ENCODE measurements around the gene APBA2. TPM values are rescaled to one million over a fixed set of nuclear protein-coding genes. Genes with fewer than 3 reads are reported as not detected.
A peak's percentile ranks its signal among the peaks of the same experiment; 100 is the strongest.

The APBA2 gene
- total and polyA plus RNA-seq, 2 of the 4 experiments (the other 2 are of a cell fraction): 21.7 to 33.0 TPM

DNA sequence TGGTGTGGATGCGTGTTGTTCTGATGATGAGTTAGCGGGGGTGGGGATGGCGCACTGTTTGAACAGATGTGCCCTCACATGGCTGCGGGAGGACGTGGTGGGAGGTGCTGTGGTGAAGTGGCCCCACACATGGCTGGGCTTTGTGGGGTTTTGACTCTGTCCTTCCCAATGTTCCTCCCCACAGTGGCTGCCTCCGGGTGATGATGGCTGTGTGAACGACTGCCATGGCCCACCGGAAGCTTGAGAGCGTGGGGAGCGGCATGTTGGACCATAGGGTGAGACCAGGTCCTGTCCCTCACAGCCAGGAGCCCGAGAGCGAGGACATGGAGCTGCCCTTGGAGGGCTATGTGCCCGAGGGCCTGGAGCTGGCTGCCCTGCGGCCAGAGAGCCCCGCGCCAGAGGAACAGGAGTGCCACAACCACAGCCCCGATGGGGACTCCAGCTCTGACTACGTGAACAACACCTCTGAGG lies 167.9 kb downstream of the APBA2 start:
- Histone ChIP-seq H3K14ac (replicated peaks; ENCODE audit: low read depth, low read length) (no peak overlapping the region), H3K36me3 (ENCODE audit: control insufficient read depth, insufficient read depth, low read length) (no peaks in the 10 kb centered on the region), H2BK20ac (ENCODE audit: low read depth, low read length) (no peak overlapping the region), H3K27me3 (ENCODE audit: control insufficient read depth, insufficient read depth, low read length) (no peaks in the 10 kb centered on the region), H3K4me3 (ENCODE audit: insufficient read depth, low read depth, low read length) (no peak overlapping the region), H3K9ac (ENCODE audit: low read depth, low read length) (no peak overlapping the region), H3K9me3 (ENCODE audit: control insufficient read depth, insufficient read depth, low read length) (no peaks in the 10 kb centered on the region; the same call in 1 of the 2 replicates), H2AFZ (replicated peaks; ENCODE audit: low read length, poor library complexity) (peak overlapping the region; percentile 41), H4K8ac (ENCODE audit: low read depth in 2 of 2, low read length in 2 of 2) (no peak overlapping the region), H3K4me1 (ENCODE audit: control insufficient read depth, insufficient read depth, low read length) (no peaks in the 10 kb centered on the region), H2AK5ac (ENCODE audit: low read depth, low read length) (no peak overlapping the region), H4K91ac (ENCODE audit: insufficient read depth, low read depth, low read length) (no peak overlapping the region), H3K27ac (ENCODE audit: insufficient read depth, low read length) (no peak overlapping the region), H3K56ac (ENCODE audit: extremely low read depth, insufficient read depth, low read length) (no peak overlapping the region), H4K5ac (ENCODE audit: low read depth, low read length) (no peak overlapping the region), H2BK5ac (ENCODE audit: low read depth, low read length, poor library complexity, severe bottlenecking) (no peak overlapping the region), H3K23ac (ENCODE audit: low read depth, low read length) (no peak overlapping the region), H4K20me1 (ENCODE audit: insufficient read depth, low read length) (peaks cover 3% of the 10 kb centered on the region; the same call in 1 of the 2 replicates), H2BK15ac (ENCODE audit: low read depth, low read length) (no peak overlapping the region), H3K4ac (ENCODE audit: low read depth, low read length) (no peak overlapping the region), H2BK120ac (ENCODE audit: low read depth, low read length) (no peak overlapping the region), H3K4me2 (ENCODE audit: low read depth, low read length) (no peak overlapping the region), H3K9me1 (ENCODE audit: insufficient read depth, low read length) (peaks cover 5% of the 10 kb centered on the region), H2AK9ac (replicated peaks; ENCODE audit: low read depth, low read length, poor library complexity) (peak overlapping the region; percentile 28), H3K79me1 (ENCODE audit: low read depth in 1 of 2, low read length in 2 of 2) (peaks cover 0 to 12% of the 10 kb centered on the region in 2 experiments; a peak in 3 of 4 replicates), H3K18ac (ENCODE audit: low read depth, low read length) (no peak overlapping the region)
- DNase-seq (no peak), ATAC-seq (ENCODE audit: low read depth) (no peak)
- in situ Hi-C loops (cut with MboI; ENCODE audit: low sequenced_read_pairs) (no loop called here), dilution Hi-C loops (cut with HindIII; ENCODE audit: low sequenced_read_pairs, unreplicated experiment) (no loop called here), intact Hi-C loops (cut with micrococcal nuclease) (no loop called here)
- POLR2A ChIA-PET (ENCODE audit: unreplicated experiment): no interaction called here
- BruUV-seq (replicated peaks): no TSS peak
- WGBS, 2 experiments (ENCODE audit: extremely low coverage in 2 of 2, insufficient read length in 1 of 2): 96% methylated on average over 8 of the region's 18 CpGs; no CpG with 5 or more reads in 1 of the 2 experiments
- no peak for TF ChIP-seq MXI1 (IDR thresholded peaks at IDR 0.05; ENCODE audit: borderline replicate concordance, low read depth, low read length)
- no peak for TF ChIP-seq ELK1 (IDR thresholded peaks at IDR 0.05; ENCODE audit: borderline replicate concordance, low read depth, low read length)
- TF ChIP-seq FOS (IDR thresholded peaks at IDR 0.05; ENCODE audit: low read depth, low read length): no peak
- TF ChIP-seq, protein P1, sequence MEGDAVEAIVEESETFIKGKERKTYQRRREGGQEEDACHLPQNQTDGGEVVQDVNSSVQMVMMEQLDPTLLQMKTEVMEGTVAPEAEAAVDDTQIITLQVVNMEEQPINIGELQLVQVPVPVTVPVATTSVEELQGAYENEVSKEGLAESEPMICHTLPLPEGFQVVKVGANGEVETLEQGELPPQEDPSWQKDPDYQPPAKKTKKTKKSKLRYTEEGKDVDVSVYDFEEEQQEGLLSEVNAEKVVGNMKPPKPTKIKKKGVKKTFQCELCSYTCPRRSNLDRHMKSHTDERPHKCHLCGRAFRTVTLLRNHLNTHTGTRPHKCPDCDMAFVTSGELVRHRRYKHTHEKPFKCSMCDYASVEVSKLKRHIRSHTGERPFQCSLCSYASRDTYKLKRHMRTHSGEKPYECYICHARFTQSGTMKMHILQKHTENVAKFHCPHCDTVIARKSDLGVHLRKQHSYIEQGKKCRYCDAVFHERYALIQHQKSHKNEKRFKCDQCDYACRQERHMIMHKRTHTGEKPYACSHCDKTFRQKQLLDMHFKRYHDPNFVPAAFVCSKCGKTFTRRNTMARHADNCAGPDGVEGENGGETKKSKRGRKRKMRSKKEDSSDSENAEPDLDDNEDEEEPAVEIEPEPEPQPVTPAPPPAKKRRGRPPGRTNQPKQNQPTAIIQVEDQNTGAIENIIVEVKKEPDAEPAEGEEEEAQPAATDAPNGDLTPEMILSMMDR (conservative IDR thresholded peaks at IDR 0.05; ENCODE audit: low read depth, low read length): no peak
- no peak for TF ChIP-seq SMC3 (IDR thresholded peaks at IDR 0.05; ENCODE audit: low read depth, low read length)
- no peak for TF ChIP-seq MAFK (IDR thresholded peaks at IDR 0.05; ENCODE audit: low read depth, low read length)
- no peak for TF ChIP-seq CEBPB (IDR thresholded peaks at IDR 0.05; ENCODE audit: low read depth, low read length)
- no peak for TF ChIP-seq CHD1 (IDR thresholded peaks at IDR 0.05; ENCODE audit: low read depth, low read length)
- no peak for TF ChIP-seq MAZ (IDR thresholded peaks at IDR 0.05; ENCODE audit: borderline replicate concordance, low read depth, low read length)
- no peak for TF ChIP-seq RAD21 (IDR thresholded peaks at IDR 0.05; ENCODE audit: low read length)
- TF ChIP-seq RCOR1 (IDR thresholded peaks at IDR 0.05; ENCODE audit: insufficient replicate concordance, low read length): no peak
- no peak for TF ChIP-seq NFE2L2 (IDR thresholded peaks at IDR 0.05; ENCODE audit: low read depth, low read length)
- TF ChIP-seq, protein P2, sequence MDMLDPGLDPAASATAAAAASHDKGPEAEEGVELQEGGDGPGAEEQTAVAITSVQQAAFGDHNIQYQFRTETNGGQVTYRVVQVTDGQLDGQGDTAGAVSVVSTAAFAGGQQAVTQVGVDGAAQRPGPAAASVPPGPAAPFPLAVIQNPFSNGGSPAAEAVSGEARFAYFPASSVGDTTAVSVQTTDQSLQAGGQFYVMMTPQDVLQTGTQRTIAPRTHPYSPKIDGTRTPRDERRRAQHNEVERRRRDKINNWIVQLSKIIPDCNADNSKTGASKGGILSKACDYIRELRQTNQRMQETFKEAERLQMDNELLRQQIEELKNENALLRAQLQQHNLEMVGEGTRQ (IDR thresholded peaks at IDR 0.05; ENCODE audit: low read depth, low read length): no peak
- no peak for TF ChIP-seq BHLHE40 (IDR thresholded peaks at IDR 0.05; ENCODE audit: low read depth, low read length)
- TF ChIP-seq RFX5 (IDR thresholded peaks at IDR 0.05; ENCODE audit: low read depth, low read length): no peak
- no peak for TF ChIP-seq POLR2A (IDR thresholded peaks at IDR 0.05; ENCODE audit: low read depth, low read length)
- CTCF ChIA-PET: no interaction called here
